LHCN-M2 (cell line): ENCODE results near the gene UGP2. TPM values are rescaled to one million over a fixed set of nuclear protein-coding genes. Genes with fewer than 3 reads are reported as not detected.
"Not testable (repeated sequence)": the region's sequence is repeated elsewhere in the genome, so short reads cannot be mapped to it uniquely, and the experiment has no call there.

ENCODE experiments used
- DNase-seq: peaks from one replicate; pipeline ENCODE4 v3.0.0-alpha.2; 2012; ENCODE audit warnings: low read depth
- total RNA-seq: library from RNA; depleted of rRNA; stranded (reverse); fragments of >200 nt; gene quantifications from 2 replicates; pipeline ENCODE4 v1.2.3, GENCODE V29; 2014; rRNA removed

Gene UGP2
- total RNA-seq, 1 experiment from 2014 or later, result 216 TPM

GRCh38 chr2:63893163-63893562, 51.5 kb downstream of the UGP2 start:
- no peak for DNase-seq

- DNase-seq, result no peak
Measured at GRCh38 chr2:63894167-63894566, 52.5 kb downstream of the UGP2 start.

- DNase-seq, result no peak
Measured at GRCh38 chr2:63898839-63899238, 57.1 kb downstream of the UGP2 start.

GRCh38 chr2:63899639-63900038, 57.9 kb downstream of the UGP2 start:
- DNase-seq, result no peak

- no peak for DNase-seq
Measured at GRCh38 chr2:63902149-63902548, 60.5 kb downstream of the UGP2 start.

- DNase-seq, result peak; percentile 21
Measured at GRCh38 chr2:63903003-63903402, 61.3 kb downstream of the UGP2 start.

GRCh38 chr2:63914311-63914710, 72.6 kb downstream of the UGP2 start:
- no peak for DNase-seq

GRCh38 chr2:63926815-63927214, 85.1 kb downstream of the UGP2 start:
- no peak for DNase-seq

GRCh38 chr2:63932104-63932503, 90.4 kb downstream of the UGP2 start:
- DNase-seq, result not testable (repeated sequence)

Other genes with a start within 250 kb of the UGP2 start
- gene VPS54, start 177.5 kb downstream of the UGP2 start, total RNA-seq, result 19.0 and 19.2 TPM in 2 replicates